OCI-M2 (cell line): ENCODE measurements around the gene KCTD8.

Experiments used
- DNase-seq: peaks from one replicate; lab custom pipeline; 2025; ENCODE audit not compliant: unreplicated experiment; lab: John Stamatoyannopoulos, UW

KCTD8 gene

GRCh38 chr4:44448521-44449461, at the start of gene KCTD8:
KCTD8 (minus strand) TSS chr4:44448809.
- peak; percentile 45 for DNase-seq

GRCh38 chr4:44494810-44495701, 46.4 kb upstream of the KCTD8 start:
- no peak for DNase-seq

GRCh38 chr4:44493924-44494323, 45.3 kb upstream of the KCTD8 start:
- DNase-seq, result peak; percentile 11

DNA sequence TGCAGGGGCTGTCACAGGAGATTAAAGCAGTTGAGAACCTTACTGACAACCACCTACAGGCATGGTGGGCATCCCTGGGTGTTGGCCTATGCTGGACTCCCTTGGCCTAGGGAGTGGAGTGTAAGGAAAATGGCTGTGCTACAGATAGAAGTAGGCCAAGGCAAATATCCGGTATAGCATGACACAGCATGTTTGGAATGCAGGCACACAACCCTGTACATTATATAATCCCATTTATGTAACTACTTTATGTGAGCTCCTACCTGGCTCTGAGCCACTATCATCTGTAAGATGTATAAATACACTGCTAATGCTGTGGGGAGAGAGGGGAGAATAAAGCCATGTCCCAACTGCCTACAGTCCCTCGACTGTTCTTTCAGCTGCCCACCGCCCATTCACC, 38.7 kb upstream of the KCTD8 start:
- DNase-seq, result no peak

DNA sequence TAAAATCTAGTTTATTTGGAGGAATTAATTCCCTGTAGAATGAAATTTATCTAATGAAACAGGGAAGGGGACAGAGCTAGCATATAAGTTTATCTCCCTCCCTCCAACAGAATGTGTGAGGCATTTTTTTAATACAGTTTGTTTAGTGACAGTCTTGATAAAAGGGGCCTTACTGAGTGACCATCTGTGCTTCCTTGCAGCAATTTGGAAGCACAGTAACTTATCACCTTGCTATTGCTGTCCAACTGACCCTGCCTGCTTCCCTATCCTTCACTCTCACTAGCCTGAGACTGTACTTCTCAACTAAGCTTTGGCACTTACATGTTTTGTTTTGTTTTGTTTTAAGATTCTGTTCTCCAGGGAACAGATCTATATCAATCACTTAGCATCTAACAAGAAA, 31.1 kb upstream of the KCTD8 start:
- DNase-seq, result no peak

DNA sequence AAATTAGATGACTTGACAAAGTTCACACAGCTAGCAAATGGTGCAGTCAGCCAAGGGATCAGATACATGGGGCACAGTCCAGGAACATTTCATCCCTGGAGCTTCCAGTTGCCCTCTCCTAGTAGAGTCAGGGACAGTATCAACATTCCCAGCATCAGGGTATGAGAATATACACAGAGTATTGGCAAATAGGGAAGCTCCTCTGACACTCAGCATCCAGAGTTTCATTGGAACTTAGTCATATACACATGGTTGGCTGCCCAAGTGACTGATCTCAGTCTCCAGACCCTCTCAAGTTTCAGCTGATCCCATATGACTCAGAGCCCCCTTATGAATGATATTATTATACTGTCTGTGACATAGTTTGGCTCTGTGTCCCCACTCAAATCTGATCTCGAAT, 13.7 kb upstream of the KCTD8 start:
- no peak for DNase-seq

- DNase-seq, result no peak
Measured at GRCh38 chr4:44447563-44448504, 775 bp downstream of the KCTD8 start.

DNA sequence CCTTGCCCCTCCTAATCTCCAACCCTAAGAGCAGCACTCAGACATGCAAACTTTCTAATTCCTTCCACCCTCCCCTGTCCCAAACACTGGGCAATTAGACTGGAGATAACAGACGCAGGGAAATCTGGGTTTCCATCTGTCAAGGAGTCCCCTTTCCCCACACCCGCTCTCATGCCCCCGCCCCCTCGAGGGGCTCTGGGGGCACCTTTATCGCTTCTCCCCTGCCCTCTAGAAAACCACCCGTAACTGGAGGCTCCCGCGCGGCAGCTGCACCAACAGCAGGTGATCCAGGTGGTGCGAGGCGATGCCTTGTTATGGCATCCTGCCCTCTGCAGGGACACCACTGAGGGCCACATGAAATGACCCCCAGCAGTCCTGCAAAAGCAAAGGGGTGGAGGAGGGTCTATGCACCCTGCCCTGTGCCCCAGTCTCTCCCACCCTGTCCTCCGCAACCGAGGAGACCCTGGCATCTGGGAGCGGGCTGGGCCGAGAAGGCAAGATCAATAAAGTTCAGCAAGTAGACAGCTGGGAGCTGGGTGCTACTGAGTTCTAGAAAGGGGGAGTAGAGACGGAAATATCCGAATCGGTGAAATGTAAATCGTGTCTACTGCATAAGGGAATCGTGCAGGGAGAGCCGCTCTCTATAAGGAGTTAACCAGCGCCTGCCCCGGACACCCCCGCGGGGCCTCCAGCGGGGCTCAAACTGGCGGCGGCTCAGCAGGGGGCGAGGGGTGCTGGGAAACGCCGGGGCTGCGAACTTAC, 1.6 kb downstream of the KCTD8 start:
- DNase-seq, result no peak

DNA sequence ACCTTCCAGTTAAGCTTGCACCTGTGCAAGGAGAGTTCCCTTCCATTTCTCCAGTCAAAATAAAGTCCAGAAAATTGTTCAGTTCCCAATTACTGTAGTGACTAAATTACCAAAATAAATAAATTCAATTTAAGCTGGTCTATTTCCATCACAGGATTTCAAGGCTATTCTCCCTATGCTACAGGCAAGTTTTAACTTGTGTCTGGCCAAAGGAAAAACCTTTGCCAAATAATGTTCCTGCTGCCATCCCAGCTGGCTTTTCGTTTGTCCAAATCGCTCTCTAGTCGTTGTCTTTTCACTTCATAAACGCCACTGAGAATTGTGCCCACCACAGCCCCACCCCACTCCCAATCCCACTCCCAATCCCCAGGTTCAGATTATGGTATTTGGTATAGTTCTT, 2.4 kb downstream of the KCTD8 start:
- no peak for DNase-seq

GRCh38 chr4:44438687-44439086, 9.9 kb downstream of the KCTD8 start:
- no peak for DNase-seq

GRCh38 chr4:44434247-44434646, 14.4 kb downstream of the KCTD8 start:
- no peak for DNase-seq

- DNase-seq, result no peak
Measured at GRCh38 chr4:44425614-44426208, 22.9 kb downstream of the KCTD8 start.

- DNase-seq, result no peak
Measured at GRCh38 chr4:44422912-44423311, 25.7 kb downstream of the KCTD8 start.

- no peak for DNase-seq
Measured at GRCh38 chr4:44421330-44422065, 27.1 kb downstream of the KCTD8 start.

GRCh38 chr4:44415251-44415650, 33.4 kb downstream of the KCTD8 start:
- DNase-seq, result no peak

GRCh38 chr4:44368413-44369167, 80.0 kb downstream of the KCTD8 start:
- no peak for DNase-seq

DNA sequence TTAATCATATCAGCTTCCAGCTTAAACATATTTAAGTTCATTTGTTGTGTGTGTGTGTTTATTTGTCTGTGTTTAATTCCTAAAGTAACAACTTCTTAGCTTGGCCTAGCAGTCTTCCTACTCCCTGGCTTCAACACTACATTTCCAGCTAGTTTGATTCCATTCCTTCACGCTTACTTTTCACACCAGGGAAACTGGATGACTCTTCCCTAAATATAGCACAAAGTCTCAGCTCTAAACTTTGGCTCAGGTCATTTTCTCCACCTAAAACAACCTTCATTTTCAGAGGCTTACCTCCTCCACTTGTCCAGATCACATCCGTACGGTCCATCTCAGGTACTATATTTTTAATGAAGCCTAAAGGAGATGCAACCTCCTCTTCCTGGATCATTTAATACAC, 94.4 kb downstream of the KCTD8 start:
- no peak for DNase-seq

DNA sequence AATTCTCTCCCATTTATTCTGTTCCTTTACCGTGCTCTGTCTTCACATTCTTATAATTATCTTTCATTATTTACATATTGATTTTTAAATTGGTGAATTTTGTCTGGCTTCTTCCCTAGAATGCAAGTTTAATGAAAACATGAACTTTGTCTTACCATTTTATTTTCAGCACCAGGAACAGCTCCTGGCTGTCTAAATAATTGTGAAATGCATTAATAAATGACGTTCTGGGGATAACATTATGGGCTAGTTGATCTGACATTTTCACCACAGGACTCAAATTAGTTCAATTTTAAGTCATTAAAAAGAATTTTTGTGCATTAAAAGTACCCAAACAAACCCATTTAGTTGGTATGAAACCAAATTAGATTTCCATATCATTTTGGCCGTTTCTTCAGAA, 97.5 kb downstream of the KCTD8 start:
- no peak for DNase-seq
